GM18526 (cell line): ENCODE data around the gene CLEC2B.

Experiments used
- POLR2A ChIP-seq: IDR thresholded peaks from 3 replicates; pipeline ENCODE4 v1.6.1; 2011; ENCODE audit not compliant: insufficient read length; ENCODE audit errors: extremely low read depth

CLEC2B gene

DNA sequence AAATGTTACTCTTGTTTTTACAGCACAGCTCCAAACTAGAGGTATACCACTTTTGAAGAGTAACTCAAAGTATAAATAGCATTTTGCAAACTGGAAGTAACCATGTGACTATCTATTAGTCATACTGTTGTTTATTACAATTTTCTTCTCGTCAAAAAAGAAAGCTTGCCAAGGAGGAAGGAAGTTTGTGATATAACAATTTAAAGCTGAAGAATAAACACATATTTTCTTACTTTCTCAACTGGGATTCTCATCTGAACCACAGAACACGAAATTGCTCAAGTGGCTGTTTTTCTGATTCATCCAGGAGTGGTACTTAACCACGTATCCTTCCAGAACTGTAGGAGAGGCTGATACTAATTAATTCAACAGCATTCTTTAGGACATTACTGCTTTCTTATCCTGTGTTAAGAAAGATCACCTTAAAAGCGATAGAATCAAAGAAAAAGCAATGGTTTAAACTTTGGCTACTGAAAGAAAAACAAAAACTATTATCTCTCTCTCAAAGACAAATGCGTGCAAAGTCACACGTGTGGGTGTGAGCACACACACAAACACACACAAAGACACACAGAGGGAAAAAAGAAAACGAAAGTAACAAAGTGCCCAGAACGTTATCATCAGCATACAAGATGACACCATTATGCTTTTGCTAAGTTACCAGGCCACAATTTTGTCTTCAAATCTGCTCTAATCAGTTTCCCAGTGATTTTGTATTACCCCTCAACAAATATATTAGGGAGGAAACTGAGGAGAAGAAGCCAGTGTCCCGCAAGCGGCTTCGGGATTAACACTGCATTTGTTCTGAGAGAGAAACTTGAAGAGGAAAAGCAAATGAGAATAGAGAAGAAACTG is at the start of gene CLEC2B:
CLEC2B (minus strand) TSS at position 48 of the 855 bp plus-strand sequence.
- no peak for TF ChIP-seq POLR2A

DNA sequence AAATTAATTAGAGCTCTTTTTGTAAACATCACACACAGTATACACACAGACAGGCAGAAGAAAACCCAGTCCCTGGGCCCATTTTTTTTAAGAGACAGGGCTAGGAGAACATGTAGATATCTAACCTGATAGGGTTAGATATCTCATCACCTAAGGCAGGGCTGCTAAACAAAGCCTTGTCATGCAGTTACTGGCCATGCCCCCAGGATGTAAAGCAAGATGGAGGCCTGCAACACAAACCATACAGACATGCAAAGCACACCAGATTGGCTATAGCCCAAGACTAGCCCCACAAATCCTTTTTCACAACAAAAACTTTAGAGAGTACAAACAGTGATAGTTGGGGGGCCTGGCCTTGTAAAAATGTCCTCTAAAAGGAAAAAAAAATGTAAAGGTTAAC is 42.6 kb upstream of the CLEC2B start:
- TF ChIP-seq POLR2A = no peak

DNA sequence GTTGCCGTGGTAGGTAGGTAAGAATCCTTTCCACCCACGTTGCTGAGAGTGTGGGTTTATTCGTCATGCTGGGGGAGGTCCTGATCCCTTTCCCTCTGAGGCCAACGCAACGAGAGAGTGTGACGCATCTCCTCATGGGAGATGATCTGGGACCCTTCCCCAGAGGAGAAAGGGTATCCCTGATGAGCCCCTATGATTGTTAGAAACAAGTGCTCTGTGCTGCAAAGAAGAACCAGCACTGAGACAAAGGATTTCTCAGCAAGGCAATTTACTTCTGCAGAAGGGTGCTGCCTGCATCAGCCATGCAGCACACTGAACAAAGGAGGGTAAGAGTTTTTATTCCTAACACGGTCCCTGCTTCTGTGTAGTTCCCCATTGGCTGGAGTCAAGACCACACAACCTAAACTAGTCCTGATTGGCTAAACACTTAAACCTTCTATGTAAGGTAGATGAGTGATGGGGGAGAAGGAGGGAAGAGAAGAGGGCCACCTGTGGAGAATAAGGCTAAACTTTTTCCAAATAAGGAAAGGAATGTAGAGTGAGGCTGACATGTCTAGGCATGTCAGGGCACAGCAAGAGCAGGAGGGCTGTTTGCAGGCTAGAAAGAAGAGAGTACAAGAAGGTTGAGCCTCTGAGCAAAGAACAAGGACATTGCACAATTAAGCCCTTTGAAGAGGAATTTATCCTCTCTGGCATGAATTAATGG is 41.7 kb upstream of the CLEC2B start:
- no peak for TF ChIP-seq POLR2A

DNA sequence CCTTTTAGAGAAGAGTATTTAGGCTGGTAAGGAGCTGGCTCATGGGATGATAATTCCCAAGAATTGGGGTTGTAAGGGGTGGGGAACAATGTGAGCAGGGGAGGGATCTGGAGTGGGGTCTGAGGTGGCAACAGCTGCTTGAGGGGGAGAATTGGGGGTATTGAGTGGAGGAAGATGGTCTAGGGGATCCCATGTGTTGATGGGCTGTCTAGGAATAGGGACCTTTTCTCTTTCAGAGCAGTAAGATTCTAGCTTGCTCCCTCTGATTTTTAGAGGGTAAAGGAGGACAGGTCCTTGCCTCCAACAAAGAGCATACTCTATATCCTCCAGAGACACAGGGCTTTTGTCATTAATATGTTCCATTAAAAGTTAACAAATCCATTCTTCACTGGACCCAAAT is 40.6 kb upstream of the CLEC2B start:
- TF ChIP-seq POLR2A = no peak

DNA sequence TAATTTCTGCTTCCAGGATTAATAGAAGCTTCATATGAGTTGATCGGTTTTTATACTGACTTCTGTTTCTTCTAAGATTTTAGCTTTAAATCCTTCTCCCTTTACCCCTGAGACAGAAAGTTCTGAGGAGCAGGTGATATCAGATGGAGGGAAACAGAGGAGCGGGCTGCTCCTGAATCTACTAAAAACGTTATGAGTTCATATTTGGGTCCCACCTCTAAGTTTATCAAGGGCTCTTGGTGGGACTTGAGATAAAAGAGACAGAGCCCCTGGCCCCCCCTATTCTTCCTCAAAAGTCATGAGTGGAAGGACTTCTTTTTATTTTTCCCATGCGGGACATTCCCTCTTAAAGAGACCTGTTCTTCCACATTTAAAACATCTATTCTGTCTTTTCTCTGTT is 39.2 kb upstream of the CLEC2B start:
- no peak for TF ChIP-seq POLR2A

DNA sequence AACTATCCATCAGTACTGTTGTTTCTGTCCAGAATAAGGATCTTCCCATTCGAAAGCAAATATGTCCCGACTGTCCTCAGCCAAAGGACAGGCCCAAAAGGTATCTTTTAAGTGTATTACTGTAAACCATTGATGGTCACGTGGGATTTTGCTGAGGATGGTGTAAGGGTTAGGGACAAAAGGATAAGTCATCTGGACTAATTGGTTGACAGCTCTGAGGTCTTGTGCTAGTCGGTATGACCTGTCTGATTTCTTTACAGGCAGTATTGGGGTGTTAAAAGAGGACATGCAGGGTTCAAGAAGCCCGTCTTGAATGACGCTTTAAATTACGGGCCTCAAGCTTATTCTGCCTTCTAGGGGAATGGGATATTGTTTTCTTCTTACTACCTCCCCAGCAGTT is 38.6 kb upstream of the CLEC2B start:
- no peak for TF ChIP-seq POLR2A

DNA sequence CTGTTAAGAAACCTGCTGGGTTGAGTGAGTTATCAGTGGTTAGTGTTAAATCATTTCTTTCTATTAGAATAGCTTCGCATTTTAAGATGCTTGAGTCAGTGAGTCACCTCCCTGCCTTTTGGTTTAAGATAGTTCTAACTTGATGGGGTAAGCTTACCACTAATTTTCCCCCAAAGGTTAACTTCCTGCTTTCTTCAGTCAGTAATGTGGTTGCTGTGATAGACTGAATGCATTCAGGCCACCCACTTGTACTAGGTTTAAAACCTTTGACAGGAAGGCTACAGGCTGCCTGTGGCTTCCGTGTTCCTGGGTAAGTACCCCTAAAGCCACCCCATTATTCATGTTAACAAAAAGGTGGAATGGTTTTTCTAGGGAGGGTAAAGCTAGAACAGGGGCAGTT is 37.7 kb upstream of the CLEC2B start:
- no peak for TF ChIP-seq POLR2A

DNA sequence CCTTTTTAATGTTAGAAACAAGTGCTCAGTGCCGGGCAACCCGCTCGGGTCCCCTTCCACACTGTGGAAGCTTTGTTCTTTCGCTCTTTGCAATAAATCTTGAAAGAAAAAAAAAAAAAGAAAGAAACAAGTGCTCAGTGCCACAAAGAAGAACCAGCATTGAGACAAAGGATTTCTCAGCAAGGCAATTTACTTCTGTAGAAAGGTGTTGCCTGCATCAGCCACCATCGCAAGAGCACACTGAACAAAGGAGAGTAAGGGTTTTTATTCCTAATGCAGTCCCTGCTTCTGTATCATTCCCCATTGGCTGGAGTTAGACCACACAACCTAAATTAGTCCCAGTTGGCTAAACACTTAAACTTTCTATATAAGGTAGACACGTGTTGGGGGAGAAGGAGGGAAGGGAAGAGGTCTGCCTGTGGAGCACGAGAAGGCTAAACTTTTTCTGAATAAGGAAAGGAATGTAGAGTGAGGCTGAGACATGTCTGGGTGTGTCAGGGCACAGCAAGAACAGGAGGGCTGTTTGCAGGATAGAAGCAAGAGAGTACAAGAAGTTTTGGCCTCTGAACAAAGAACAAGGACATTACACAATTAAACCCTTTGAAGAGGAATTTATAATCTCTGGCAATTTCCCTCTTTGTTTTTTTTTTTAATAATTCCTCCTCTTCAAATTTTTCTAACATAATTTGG is 33.5 kb upstream of the CLEC2B start:
- TF ChIP-seq POLR2A = no peak

DNA sequence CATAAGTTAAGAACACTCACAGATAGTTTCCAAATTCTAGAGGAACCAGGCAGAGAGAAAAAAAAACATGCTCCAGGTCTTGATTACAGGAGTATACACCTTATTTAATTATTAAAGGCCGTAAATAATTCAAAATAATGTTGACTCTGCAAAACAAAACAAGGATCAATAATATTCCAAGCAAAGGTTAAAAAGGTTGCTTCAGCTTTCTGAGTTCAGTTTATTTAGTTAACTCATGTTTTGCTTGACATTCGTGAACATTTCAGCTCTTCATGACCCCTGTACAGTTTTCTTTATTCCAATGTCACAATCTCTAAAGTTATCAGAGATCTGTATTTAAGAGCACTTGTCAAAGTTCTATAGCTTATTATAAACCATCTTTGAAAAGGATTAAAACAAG is 31.8 kb upstream of the CLEC2B start:
- no peak for TF ChIP-seq POLR2A

DNA sequence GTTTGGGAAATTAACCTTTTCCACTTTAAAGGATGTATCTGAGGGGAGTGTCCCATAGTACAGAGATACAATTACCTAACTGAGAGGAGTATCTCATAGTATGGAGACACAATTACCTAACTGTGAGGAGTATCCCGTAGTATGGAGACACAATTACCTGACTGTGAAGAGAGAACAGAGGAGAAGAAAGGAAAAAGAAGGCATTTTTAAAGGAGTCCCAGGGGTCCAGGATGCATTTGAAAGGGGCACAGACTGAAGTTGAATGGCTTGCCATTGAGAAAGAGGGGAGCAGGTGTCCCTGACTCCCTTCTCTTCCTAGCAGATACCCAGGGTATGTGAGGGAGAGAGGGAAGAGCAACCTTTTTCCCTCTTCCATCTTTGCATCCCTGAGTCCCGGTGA is 30.1 kb upstream of the CLEC2B start:
- TF ChIP-seq POLR2A = no peak

DNA sequence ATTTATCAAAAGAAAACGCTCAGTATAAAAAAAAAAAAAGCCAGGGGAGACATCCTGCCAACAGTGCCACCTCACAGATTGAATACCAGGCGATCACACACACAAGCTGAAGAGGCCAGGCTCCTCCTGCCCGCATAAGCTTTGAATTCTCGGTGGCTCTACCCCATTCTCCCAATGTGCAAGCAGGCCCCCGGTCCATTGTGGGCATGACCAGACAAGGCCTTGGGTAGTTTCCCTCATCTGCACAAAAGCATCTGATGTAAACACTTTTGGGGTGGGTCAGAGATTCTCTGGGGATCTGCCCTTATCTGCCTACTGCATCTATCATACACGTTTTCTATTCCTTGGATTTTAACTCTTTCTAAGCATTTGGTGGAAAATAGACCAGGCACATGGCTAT is 28.4 kb upstream of the CLEC2B start:
- no peak for TF ChIP-seq POLR2A

DNA sequence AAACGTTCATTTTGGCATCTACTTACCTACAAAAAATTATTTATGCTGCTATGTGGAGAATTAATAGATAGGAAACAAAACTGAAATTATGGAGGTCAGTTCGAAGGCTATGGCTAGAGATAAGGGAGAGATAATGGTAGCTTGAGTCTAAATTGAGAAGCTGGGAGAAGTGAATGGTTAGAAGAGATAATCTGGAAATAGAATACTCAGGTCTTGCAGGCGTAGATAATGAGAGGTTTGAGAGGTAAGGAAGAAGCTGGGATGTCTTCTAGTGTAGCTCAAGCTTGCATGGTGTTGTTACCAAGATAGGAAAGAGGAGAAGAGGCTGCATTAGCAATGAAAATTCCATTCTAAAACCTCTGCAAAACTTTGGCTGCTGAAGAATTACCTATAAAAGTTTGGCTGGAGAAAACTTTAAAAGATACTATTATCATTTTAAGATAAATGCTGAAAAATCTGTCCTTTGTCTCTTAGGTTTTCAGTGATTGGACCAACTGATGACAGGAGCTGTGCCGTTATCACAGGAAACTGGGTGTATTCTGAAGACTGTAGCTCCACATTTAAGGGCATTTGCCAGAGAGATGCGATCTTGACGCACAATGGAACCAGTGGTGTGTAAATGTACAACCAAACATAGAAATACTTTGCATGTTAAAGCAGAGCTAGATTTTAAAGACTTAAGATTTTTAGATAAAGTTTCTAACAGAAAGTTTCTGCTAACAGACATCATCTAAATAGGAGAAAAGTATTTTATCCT is 26.2 kb upstream of the CLEC2B start:
- no peak for TF ChIP-seq POLR2A

DNA sequence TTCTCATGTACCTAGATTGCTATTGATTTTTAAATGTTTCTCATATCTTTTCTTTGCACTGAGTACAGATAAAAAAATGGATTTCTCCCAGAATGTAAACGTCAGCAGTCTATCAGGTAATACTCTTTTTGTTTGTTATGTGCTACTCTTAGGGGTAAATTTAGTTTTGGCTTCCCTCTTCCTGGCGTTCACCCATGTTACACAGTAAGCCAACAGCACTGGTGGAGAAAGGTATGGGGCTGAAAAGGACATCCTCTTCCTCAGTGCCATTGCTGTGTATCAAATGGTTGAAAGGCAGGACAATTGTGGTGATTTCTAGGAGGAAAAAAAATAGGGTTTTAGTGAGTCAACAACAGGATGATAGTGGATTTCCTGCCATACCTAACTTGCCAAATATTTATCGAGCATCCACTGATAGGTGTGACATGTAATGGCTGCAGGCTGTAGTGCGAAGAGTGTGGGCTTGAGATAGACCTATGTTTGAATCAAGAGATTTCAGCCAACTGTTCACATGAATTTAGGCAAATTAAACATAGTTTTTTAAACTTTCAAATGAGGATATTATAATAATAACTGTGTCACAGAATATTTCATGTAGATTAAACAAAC is 19.6 kb upstream of the CLEC2B start:
- no peak for TF ChIP-seq POLR2A

DNA sequence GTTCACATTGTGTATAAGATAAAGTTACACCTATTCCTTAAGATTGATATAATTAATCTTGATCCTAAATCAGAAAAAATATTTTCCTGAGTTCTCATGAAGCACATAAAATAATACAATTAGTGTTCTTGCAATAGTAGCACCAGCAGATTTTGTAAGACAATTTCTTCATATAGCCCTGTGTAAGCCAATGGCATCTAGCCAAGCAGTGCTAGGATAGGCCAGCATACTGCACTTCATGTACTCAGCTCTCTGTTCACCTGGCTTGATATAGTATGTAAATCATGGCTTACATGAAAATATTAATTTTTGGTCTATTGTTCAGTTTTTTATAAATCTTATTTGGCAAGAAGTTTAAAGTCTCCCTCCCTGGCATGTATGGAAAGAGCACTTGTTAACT is 14.0 kb upstream of the CLEC2B start:
- TF ChIP-seq POLR2A = no peak

DNA sequence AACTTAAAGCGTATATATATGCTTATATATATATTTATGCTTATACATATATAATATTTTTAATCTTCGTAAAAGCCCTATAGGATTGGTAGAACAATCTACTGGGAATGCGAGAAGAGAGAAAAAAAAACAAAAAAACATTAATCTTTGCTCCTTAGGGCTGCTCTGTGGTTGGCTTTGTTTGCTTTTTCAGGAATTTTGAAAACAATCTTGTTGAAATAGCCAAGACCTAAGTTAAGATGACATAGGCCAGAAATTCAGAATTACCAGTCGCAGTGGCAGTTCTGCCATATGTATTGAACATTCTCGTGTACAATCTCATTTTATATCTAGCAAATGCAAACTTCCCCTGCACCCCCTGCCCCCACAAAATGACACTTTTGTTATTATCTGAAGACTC is 12.8 kb upstream of the CLEC2B start:
- TF ChIP-seq POLR2A = no peak
